GM12878 (cell line): ENCODE results near the gene RETSAT. TPM values are rescaled to one million over a fixed set of nuclear protein-coding genes. Genes with fewer than 3 reads are reported as not detected.

Experiments
- ATAC-seq: fragments of 200-7000 bp; cut with Tn5 transposase; 3 replicates; pipeline ENCODE4 v1.9.1; 2020; ENCODE audit warnings: mild to moderate bottlenecking, moderate library complexity
- BruUV-seq: library from RNA; stranded (reverse); fragments of 400-500 nt; replicated peaks from 2 replicates; lab custom pipeline; 2021; lab: Mats Ljungman, UMichigan
- CTCF ChIA-PET: fragments of 300-600 bp; sonication (Branson Sonifier 250); formaldehyde crosslinking; extraction: SDS; loops from one replicate; lab custom pipeline; 2021; ENCODE audit warnings: inconsistent platforms; lab: Yijun Ruan, JAX
- POLR2A ChIA-PET: fragments of 350-600 bp; formaldehyde crosslinking; extraction: SDS; loops from one replicate; lab custom pipeline; 2021; ENCODE audit warnings: inconsistent platforms; lab: Charles Lee
- RAD21 ChIA-PET: fragments of 300-600 bp; sonication (Branson Sonifier 250); formaldehyde crosslinking; loops from one replicate; lab custom pipeline; 2023; ENCODE audit warnings: antibody characterized with exemption; ENCODE audit not compliant: unreplicated experiment; lab: Charles Lee
- SMC1A ChIA-PET: fragments of 300-600 bp; sonication (Branson Sonifier 250); formaldehyde crosslinking; loops from one replicate; lab custom pipeline; 2023; ENCODE audit not compliant: unreplicated experiment, uncharacterized antibody; lab: Charles Lee
- DNase-seq: peaks from one replicate; pipeline ENCODE4 v3.0.0-alpha.2; 2011; ENCODE audit warnings: low read depth, low spot score
- FAIRE-seq: peaks from 3 replicates; lab custom pipeline; 2011; peaks lifted over from hg19 to GRCh38; lab: Jason Lieb, UNC
- H2AFZ ChIP-seq: 2 replicates; pipeline ENCODE4 v1.6.0; 2011; ENCODE audit warnings: low read depth, low read length, control low read depth; ENCODE audit not compliant: control insufficient read depth
- H3K27ac ChIP-seq: 2 replicates; pipeline ENCODE4 v1.5.1; 2011; ENCODE audit warnings: control low read depth; ENCODE audit not compliant: control insufficient read depth, insufficient read depth
- H3K27me3 ChIP-seq, 2 experiments: replicated peaks in 1 of 2; 2 replicates each; pipeline versions ENCODE4 v1.6.0 to v1.6.1; 2011; ENCODE audit warnings: low read length in 1 of 2; ENCODE audit not compliant: control insufficient read depth in 2 of 2, insufficient read depth in 2 of 2
- H3K36me3 ChIP-seq, 2 experiments: 2 replicates each; pipeline ENCODE4 v1.5.1; 2011; ENCODE audit warnings: low read length in 1 of 2; ENCODE audit not compliant: control insufficient read depth in 2 of 2, insufficient read depth in 2 of 2
- H3K4me1 ChIP-seq: 2 replicates; pipeline ENCODE4 v1.6.1; 2011; ENCODE audit warnings: mild to moderate bottlenecking, low read length, moderate library complexity, mixed read lengths; ENCODE audit not compliant: control insufficient read depth, insufficient read depth
- H3K4me2 ChIP-seq: 2 replicates; pipeline ENCODE4 v1.6.0; 2011; ENCODE audit warnings: control low read depth; ENCODE audit not compliant: control insufficient read depth, insufficient read depth
- H3K4me3 ChIP-seq: fragments of 200-600 bp; sonication (generic); 2 replicates; pipeline ENCODE4 v1.5.1; 2016
- H3K79me2 ChIP-seq: 2 replicates; pipeline ENCODE4 v1.6.0; 2011; ENCODE audit warnings: low read length; ENCODE audit not compliant: control insufficient read depth, insufficient read depth
- H3K9ac ChIP-seq: 2 replicates; pipeline ENCODE4 v1.8.0; 2011; ENCODE audit warnings: low read length, control low read depth, mixed read lengths; ENCODE audit not compliant: control insufficient read depth, insufficient read depth
- H3K9me3 ChIP-seq: replicated peaks from 3 replicates; pipeline ENCODE4 v1.5.1; 2011; ENCODE audit warnings: mild to moderate bottlenecking, low read length; ENCODE audit not compliant: control insufficient read depth, insufficient read depth
- H4K20me1 ChIP-seq: 2 replicates; pipeline ENCODE4 v1.6.0; 2011; ENCODE audit not compliant: control insufficient read depth, insufficient read depth
- BACH1 ChIP-seq: fragments of 450-650 bp; IDR thresholded peaks from 2 replicates; pipeline ENCODE4 v1.6.1; 2017; ENCODE audit warnings: mild to moderate bottlenecking, borderline replicate concordance
- NFYB ChIP-seq: IDR thresholded peaks from 2 replicates; pipeline ENCODE4 v1.6.1; 2011; ENCODE audit warnings: low read depth, mild to moderate bottlenecking, low read length, improper control_type of control experiment, moderate library complexity; ENCODE audit not compliant: insufficient read depth
- NR2C1 ChIP-seq: fragments of 450-650 bp; IDR thresholded peaks from 2 replicates; pipeline ENCODE4 v1.6.1; 2017; ENCODE audit warnings: antibody characterized with exemption, mild to moderate bottlenecking, moderate library complexity
- NRF1 ChIP-seq: conservative IDR thresholded peaks from 2 replicates; pipeline ENCODE4 v1.6.1; 2011; ENCODE audit warnings: mild to moderate bottlenecking, low read depth, low read length, improper control_type of control experiment
- SIX5 ChIP-seq: IDR thresholded peaks from 2 replicates; pipeline ENCODE4 v1.6.1; 2011; ENCODE audit warnings: mild to moderate bottlenecking, low read depth, low read length, moderate library complexity; ENCODE audit not compliant: severe bottlenecking
- YY1 ChIP-seq: IDR thresholded peaks from 2 replicates; pipeline ENCODE4 v1.6.1; 2011; ENCODE audit warnings: low read depth, mild to moderate bottlenecking, low read length
- ZNF274 ChIP-seq: IDR thresholded peaks from one replicate; pipeline ENCODE4 v1.8.0; 2011; ENCODE audit not compliant: insufficient read length, insufficient read depth
- ZSCAN29 ChIP-seq: fragments of 450-650 bp; IDR thresholded peaks from 2 replicates; pipeline ENCODE4 v1.6.1; 2017; ENCODE audit warnings: mild to moderate bottlenecking, moderate library complexity
- ZZZ3 ChIP-seq: IDR thresholded peaks from 2 replicates; pipeline ENCODE4 v1.6.1; 2011; ENCODE audit warnings: low read depth; ENCODE audit not compliant: control insufficient read depth, insufficient read length
- WGBS: methylation state at CpG from one replicate; pipeline ENCODE4 v1.1.6; 2016; ENCODE audit warnings: low lambda C conversion rate; ENCODE audit not compliant: insufficient replicate concordance, insufficient coverage; ENCODE audit errors: missing lambda C conversion rate; 5-methylcytosine and 5-hydroxymethylcytosine counted together
- in situ Hi-C: fragments of 300-500 bp; cut with MboI; formaldehyde crosslinking; loops from 9 replicates; pipeline ENCODE4 v1.14.3; 2018; ENCODE audit warnings: mixed read lengths
- intact Hi-C: fragments of 100-400 bp; cut with micrococcal nuclease; formaldehyde crosslinking; loops from one replicate; pipeline ENCODE4 v1.14.2; 2022; ENCODE audit not compliant: unreplicated experiment
- polyA plus RNA-seq, 11 experiments: library from polyadenylated mRNA; depleted of rRNA in 4 of 11; unstranded in 6 of 11; stranded (reverse) in 5 of 11; fragments of >200 nt; fragmentation: Nextera tagmentation in 4 of 11; fragmentation: Illumina TruSeq in 1 of 11; extraction: Ambion mirVana in 4 of 11; extraction: Trizol in 1 of 11; gene quantifications; 1 replicate in 1 of 11; 2 replicates in 10 of 11; pipeline versions ENCODE4 v1.2.1 to v1.2.3, GENCODE V29; 2011 to 2016; ENCODE audit warnings: inconsistent platforms in 2 of 11, missing spikeins in 2 of 11, low read depth in 1 of 11
- total RNA-seq, 4 experiments: library from RNA; depleted of rRNA in 3 of 4; stranded (reverse); fragments of >200 nt in 3 of 4; fragmentation: Illumina TruSeq in 1 of 4; extraction: Trizol in 1 of 4; gene quantifications; 2 replicates each; pipeline versions ENCODE4 v1.2.1 to v1.2.3, GENCODE V29; 2013 to 2021
- TF ChIP-seq, protein P1 (sequence below): fragments of 450-650 bp; IDR thresholded peaks from 2 replicates; pipeline ENCODE4 v1.6.1; 2016; ENCODE audit warnings: mild to moderate bottlenecking
- TF ChIP-seq, protein P2 (sequence below): IDR thresholded peaks from 2 replicates; pipeline ENCODE4 v1.6.1; 2012; ENCODE audit warnings: low read length, inconsistent platforms
- TF ChIP-seq, protein P3 (sequence below): IDR thresholded peaks from 2 replicates; pipeline ENCODE4 v1.6.1; 2011; ENCODE audit warnings: low read depth, low read length, improper control_type of control experiment, borderline replicate concordance
- TF ChIP-seq, protein P4 (sequence below): IDR thresholded peaks from 2 replicates; pipeline ENCODE4 v1.6.1; 2011; ENCODE audit warnings: mild to moderate bottlenecking, low read depth, low read length, moderate library complexity; ENCODE audit not compliant: insufficient replicate concordance

Gene RETSAT
- total and polyA plus RNA-seq, 10 of the 15 experiments (the other 5 are each of a cell fraction or from before 2014, with no cell fraction given) = 3.3 to 28.8 (median 22.0) TPM

DNA sequence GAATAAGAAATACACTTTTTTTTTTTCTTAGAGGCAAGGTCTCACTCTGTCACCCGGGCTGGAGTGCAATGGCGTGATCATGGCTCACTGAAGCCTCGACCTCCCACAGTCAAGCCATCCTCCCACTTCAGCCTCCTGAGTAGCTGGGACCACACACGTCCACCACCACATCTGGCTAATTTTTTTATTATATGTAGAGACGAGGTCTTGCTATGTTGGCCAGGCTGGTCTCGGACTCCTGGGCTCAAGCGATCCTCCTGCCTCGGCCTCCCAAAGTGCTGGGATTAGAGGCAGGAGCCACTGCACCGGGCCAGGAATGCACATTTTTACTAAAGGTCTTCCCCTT is 28.9 kb downstream of the RETSAT start:
- RAD21 ChIA-PET = no interaction called here
- TF ChIP-seq NR2C1 (no peak), SIX5 (no peak), ZSCAN29 (no peak), NRF1 (no peak), BACH1 (no peak), NFYB (no peak), YY1 (no peak), ZNF274 (no peak), ZZZ3 (no peak)
- TF ChIP-seq, protein P1, sequence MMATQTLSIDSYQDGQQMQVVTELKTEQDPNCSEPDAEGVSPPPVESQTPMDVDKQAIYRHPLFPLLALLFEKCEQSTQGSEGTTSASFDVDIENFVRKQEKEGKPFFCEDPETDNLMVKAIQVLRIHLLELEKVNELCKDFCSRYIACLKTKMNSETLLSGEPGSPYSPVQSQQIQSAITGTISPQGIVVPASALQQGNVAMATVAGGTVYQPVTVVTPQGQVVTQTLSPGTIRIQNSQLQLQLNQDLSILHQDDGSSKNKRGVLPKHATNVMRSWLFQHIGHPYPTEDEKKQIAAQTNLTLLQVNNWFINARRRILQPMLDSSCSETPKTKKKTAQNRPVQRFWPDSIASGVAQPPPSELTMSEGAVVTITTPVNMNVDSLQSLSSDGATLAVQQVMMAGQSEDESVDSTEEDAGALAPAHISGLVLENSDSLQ = no peak
- TF ChIP-seq, protein P2, sequence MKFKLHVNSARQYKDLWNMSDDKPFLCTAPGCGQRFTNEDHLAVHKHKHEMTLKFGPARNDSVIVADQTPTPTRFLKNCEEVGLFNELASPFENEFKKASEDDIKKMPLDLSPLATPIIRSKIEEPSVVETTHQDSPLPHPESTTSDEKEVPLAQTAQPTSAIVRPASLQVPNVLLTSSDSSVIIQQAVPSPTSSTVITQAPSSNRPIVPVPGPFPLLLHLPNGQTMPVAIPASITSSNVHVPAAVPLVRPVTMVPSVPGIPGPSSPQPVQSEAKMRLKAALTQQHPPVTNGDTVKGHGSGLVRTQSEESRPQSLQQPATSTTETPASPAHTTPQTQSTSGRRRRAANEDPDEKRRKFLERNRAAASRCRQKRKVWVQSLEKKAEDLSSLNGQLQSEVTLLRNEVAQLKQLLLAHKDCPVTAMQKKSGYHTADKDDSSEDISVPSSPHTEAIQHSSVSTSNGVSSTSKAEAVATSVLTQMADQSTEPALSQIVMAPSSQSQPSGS = no peak
- TF ChIP-seq, protein P3, sequence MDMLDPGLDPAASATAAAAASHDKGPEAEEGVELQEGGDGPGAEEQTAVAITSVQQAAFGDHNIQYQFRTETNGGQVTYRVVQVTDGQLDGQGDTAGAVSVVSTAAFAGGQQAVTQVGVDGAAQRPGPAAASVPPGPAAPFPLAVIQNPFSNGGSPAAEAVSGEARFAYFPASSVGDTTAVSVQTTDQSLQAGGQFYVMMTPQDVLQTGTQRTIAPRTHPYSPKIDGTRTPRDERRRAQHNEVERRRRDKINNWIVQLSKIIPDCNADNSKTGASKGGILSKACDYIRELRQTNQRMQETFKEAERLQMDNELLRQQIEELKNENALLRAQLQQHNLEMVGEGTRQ = no peak
- TF ChIP-seq, protein P4, sequence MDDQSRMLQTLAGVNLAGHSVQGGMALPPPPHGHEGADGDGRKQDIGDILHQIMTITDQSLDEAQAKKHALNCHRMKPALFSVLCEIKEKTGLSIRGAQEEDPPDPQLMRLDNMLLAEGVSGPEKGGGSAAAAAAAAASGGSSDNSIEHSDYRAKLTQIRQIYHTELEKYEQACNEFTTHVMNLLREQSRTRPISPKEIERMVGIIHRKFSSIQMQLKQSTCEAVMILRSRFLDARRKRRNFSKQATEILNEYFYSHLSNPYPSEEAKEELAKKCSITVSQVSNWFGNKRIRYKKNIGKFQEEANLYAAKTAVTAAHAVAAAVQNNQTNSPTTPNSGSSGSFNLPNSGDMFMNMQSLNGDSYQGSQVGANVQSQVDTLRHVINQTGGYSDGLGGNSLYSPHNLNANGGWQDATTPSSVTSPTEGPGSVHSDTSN = no peak
- intact Hi-C loops (loop anchor here (5.0 kb wide), 1 partner anchor 227 kb away; no protein-coding TSS in a partner anchor), in situ Hi-C loops (no loop called here)
- BruUV-seq = no TSS peak
- FAIRE-seq (no peak), ATAC-seq (no peak), DNase-seq (no peak)
- CTCF ChIA-PET = interaction anchor here (0.6 to 1.5 kb wide), 2 partner anchors 29 to 83 kb away, joined by 3 read pairs; no protein-coding TSS in a partner anchor
- Histone ChIP-seq H3K4me3 (peak overlapping the region; percentile 98), H3K36me3 (peaks cover 13 to 36% of the 10 kb centered on the region in 2 experiments), H4K20me1 (peaks cover 11% of the 10 kb centered on the region), H3K9ac (peak overlapping the region; percentile 97), H3K4me1 (peaks cover 4% of the 10 kb centered on the region), H2AFZ (no peak overlapping the region), H3K27me3 (no peaks in the 10 kb centered on the region), H3K27ac (no peak overlapping the region), H3K9me3 (no peaks in the 10 kb centered on the region), H3K4me2 (peak overlapping the region; percentile 86), H3K79me2 (peaks cover 72% of the 10 kb centered on the region)
- 16% methylated on average over 9 of the region's 9 CpGs for WGBS
- SMC1A ChIA-PET = interaction anchor here (0.8 to 1.7 kb wide), 2 partner anchors 15 to 29 kb away, joined by 5 to 6 read pairs; partner anchors contain the start of genes ELMOD3 and RETSAT
- POLR2A ChIA-PET = interaction anchor here (0.6 kb wide), 1 partner anchor 12 kb away, joined by 6 read pairs; no protein-coding TSS in a partner anchor
